Measurements from ENCODE around the gene GPR37.

GPR37 gene

GRCh38 chr7:124722292-124722691 lies 43.3 kb downstream of the GPR37 start:
- no peak overlapping the region for H3K27ac Mint-ChIP-seq
- no peaks in the 10 kb centered on the region for H3K36me3 Mint-ChIP-seq
- H3K4me3 Mint-ChIP-seq, result no peak overlapping the region
- ATAC-seq (no peak), DNase-seq (ENCODE audit: low spot score in 2 of 2) (no peak)
- H3K9me3 Mint-ChIP-seq, result no peaks in the 10 kb centered on the region
- H3K4me1 Mint-ChIP-seq, result no peaks in the 10 kb centered on the region

- no peak overlapping the region for H3K4me3 Mint-ChIP-seq
- ATAC-seq, result no peak
- H3K27ac Mint-ChIP-seq, result no peak overlapping the region
- no peaks in the 10 kb centered on the region for H3K36me3 Mint-ChIP-seq
- H3K4me1 Mint-ChIP-seq, result no peaks in the 10 kb centered on the region
- no peaks in the 10 kb centered on the region for H3K9me3 Mint-ChIP-seq
- DNase-seq (ENCODE audit: low spot score in 2 of 2), result no peak
These were observed 45.4 kb downstream of the GPR37 start for GRCh38 chr7:124720195-124720594.

- Mint-ChIP-seq H3K4me1 (no peaks in the 10 kb centered on the region), H3K4me3 (no peak overlapping the region), H3K36me3 (no peaks in the 10 kb centered on the region), H3K27ac (no peak overlapping the region), H3K9me3 (peaks cover 3% of the 10 kb centered on the region)
- DNase-seq (ENCODE audit: low spot score in 2 of 2), result no peak
- no peak for ATAC-seq
These were observed 47.4 kb downstream of the GPR37 start for GRCh38 chr7:124718032-124718766.

GRCh38 chr7:124716894-124717293 lies 48.7 kb downstream of the GPR37 start:
- ATAC-seq, result no peak
- Mint-ChIP-seq H3K27ac (no peak overlapping the region), H3K4me1 (no peaks in the 10 kb centered on the region), H3K4me3 (no peak overlapping the region), H3K9me3 (peaks cover 4% of the 10 kb centered on the region), H3K36me3 (no peaks in the 10 kb centered on the region)
- DNase-seq (ENCODE audit: low spot score in 2 of 2), result no peak

- H3K4me1 Mint-ChIP-seq, result no peaks in the 10 kb centered on the region
- no peak for DNase-seq (ENCODE audit: low spot score in 2 of 2)
- no peak for ATAC-seq
- peaks cover 15% of the 10 kb centered on the region for H3K9me3 Mint-ChIP-seq
- H3K36me3 Mint-ChIP-seq, result no peaks in the 10 kb centered on the region
- no peak overlapping the region for H3K4me3 Mint-ChIP-seq
- no peak overlapping the region for H3K27ac Mint-ChIP-seq
These were observed 52.5 kb downstream of the GPR37 start for GRCh38 chr7:124713086-124713485.

GRCh38 chr7:124712017-124712416 lies 53.6 kb downstream of the GPR37 start:
- Mint-ChIP-seq H3K4me3 (no peak overlapping the region), H3K36me3 (no peaks in the 10 kb centered on the region), H3K4me1 (no peaks in the 10 kb centered on the region)

GRCh38 chr7:124702385-124702784 lies 63.2 kb downstream of the GPR37 start:
- no peaks in the 10 kb centered on the region for H3K36me3 Mint-ChIP-seq
- peaks cover 9% of the 10 kb centered on the region for H3K9me3 Mint-ChIP-seq
- no peak overlapping the region for H3K4me3 Mint-ChIP-seq
- DNase-seq (ENCODE audit: low spot score in 2 of 2), result no peak
- no peak for ATAC-seq
- H3K27ac Mint-ChIP-seq, result no peak overlapping the region
- no peaks in the 10 kb centered on the region for H3K4me1 Mint-ChIP-seq

More at GRCh38 chr7:124712017-124712416, 53.6 kb downstream of the GPR37 start:
- DNase-seq (ENCODE audit: low spot score in 2 of 2) (no peak), ATAC-seq (no peak)
- Mint-ChIP-seq H3K9me3 (peaks cover 25% of the 10 kb centered on the region), H3K27ac (no peak overlapping the region)

- Mint-ChIP-seq H3K4me1 (no peaks in the 10 kb centered on the region), H3K4me3 (no peak overlapping the region), H3K27ac (no peak overlapping the region), H3K36me3 (no peaks in the 10 kb centered on the region), H3K9me3 (peaks cover 5% of the 10 kb centered on the region)
- ATAC-seq (no peak), DNase-seq (ENCODE audit: low spot score in 2 of 2) (no peak)
These were observed 63.6 kb downstream of the GPR37 start for GRCh38 chr7:124701955-124702354.

GRCh38 chr7:124700655-124701054 lies 64.9 kb downstream of the GPR37 start:
- no peak overlapping the region for H3K27ac Mint-ChIP-seq
- ATAC-seq (no peak), DNase-seq (ENCODE audit: low spot score in 2 of 2) (no peak)
- H3K4me3 Mint-ChIP-seq, result no peak overlapping the region
- no peaks in the 10 kb centered on the region for H3K36me3 Mint-ChIP-seq
- H3K9me3 Mint-ChIP-seq, result peaks cover 3% of the 10 kb centered on the region
- no peaks in the 10 kb centered on the region for H3K4me1 Mint-ChIP-seq

GRCh38 chr7:124698964-124699363 lies 66.6 kb downstream of the GPR37 start:
- H3K4me3 Mint-ChIP-seq, result no peak overlapping the region
- ATAC-seq (no peak), DNase-seq (ENCODE audit: low spot score in 2 of 2) (no peak)
- H3K4me1 Mint-ChIP-seq, result no peaks in the 10 kb centered on the region
- H3K36me3 Mint-ChIP-seq, result no peaks in the 10 kb centered on the region
- no peak overlapping the region for H3K27ac Mint-ChIP-seq
- H3K9me3 Mint-ChIP-seq, result peaks cover 5% of the 10 kb centered on the region

- no peak overlapping the region for H3K27ac Mint-ChIP-seq
- no peak overlapping the region for H3K4me3 Mint-ChIP-seq
- peaks cover 5% of the 10 kb centered on the region for H3K9me3 Mint-ChIP-seq
- ATAC-seq, result no peak
- H3K36me3 Mint-ChIP-seq, result no peaks in the 10 kb centered on the region
- H3K4me1 Mint-ChIP-seq, result no peaks in the 10 kb centered on the region
- no peak for DNase-seq (ENCODE audit: low spot score in 2 of 2)
These were observed 67.8 kb downstream of the GPR37 start for GRCh38 chr7:124697746-124698145.
